ENCODE measurements around the gene SEPSECS.

- TF ChIP-seq CTCF (IDR thresholded peaks at IDR 0.05) (no peak), EP300 (IDR thresholded peaks at IDR 0.05) (no peak), POLR2A (IDR thresholded peaks at IDR 0.05) (no peak)
Measured at GRCh38 chr4:25141592-25141991, 18.7 kb downstream of the SEPSECS start.

All from tibial nerve (tissue), 4 donors.